ENCODE measurements around the gene EPS8L2. TPM values are rescaled to one million over a fixed set of nuclear protein-coding genes. Genes with fewer than 3 reads are reported as not detected.

EPS8L2 gene
- total and polyA plus RNA-seq, 9 of the 15 experiments (the other 6 are each of a cell fraction or from before 2014, with no cell fraction given) = 0.75 to 17.0 (median 3.7) TPM

DNA sequence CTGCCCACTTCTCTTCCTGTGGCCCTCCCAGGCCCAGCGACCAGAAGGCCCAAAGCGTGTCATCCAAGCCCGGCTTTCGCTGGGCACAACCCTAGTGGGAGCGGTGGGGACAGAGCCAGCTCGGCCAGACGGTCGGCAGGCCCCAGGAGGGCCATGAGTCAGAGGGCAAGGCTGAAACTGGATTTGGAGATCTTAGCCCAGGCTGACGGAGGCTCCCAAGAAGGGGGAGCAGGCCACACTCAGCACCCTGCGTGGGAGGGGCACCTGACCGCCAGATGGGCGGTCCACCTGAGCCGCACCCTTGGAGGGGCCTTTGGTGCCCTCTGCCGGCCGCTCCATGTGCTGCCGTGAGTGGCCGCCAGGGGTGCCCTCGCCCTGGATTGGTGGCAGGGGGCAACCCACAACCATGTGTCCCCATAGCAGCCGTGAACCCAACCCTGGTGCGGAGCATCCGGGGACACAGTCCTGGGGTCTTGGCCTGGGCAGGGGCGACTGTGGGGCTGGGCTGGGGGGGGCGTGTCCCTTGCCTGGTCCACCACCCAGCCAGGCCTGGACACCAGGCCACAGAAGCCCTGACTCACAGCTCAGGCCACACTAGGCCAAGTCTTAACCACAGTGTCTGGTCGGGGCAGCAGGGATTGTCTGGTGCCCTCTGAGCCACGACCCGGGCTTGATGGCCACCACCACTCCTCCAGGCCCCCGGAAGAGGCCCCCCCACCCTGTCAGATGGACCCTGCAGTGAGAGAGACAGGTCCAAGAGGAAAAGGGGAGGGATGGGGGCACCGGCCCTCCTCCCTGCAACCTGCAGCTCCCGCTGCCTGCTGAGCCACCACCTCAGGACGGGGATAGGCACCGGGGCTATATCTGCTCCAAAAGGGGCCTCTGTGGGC is 22.1 kb downstream of the EPS8L2 start (continued):
- TF ChIP-seq ZBTB1 (CRISPR knock-in tag; IDR thresholded peaks at IDR 0.05; ENCODE audit: borderline replicate concordance, low read depth) = peak; percentile 20; the same call in 1 of the 2 replicates
- TF ChIP-seq ZNF280A (IDR thresholded peaks at IDR 0.05; ENCODE audit: low read depth, partially characterized antibody) = no peak
- no peak for TF ChIP-seq ATF1 (CRISPR knock-in tag; IDR thresholded peaks at IDR 0.05)
- TF ChIP-seq ATF1 (tag; IDR thresholded peaks at IDR 0.05) = peak; percentile 63
- TF ChIP-seq SMAD4 (CRISPR knock-in tag; conservative IDR thresholded peaks at IDR 0.05) = peak; percentile 71
- TF ChIP-seq POLR3A (IDR thresholded peaks at IDR 0.05; ENCODE audit: borderline replicate concordance, extremely low read depth, insufficient read depth, insufficient read length) = no peak
- peak; percentile 48; the same call in 1 of the 2 replicates for TF ChIP-seq CREB1 (IDR thresholded peaks at IDR 0.05)
- TF ChIP-seq CREB1 (CRISPR knock-in tag; IDR thresholded peaks at IDR 0.05) = peak; percentile 60; the same call in 1 of the 2 replicates
- no peak for TF ChIP-seq MEF2D (tag; conservative IDR thresholded peaks at IDR 0.05; ENCODE audit: low read depth)
- TF ChIP-seq SMARCA4 (IDR thresholded peaks at IDR 0.05) = peak; percentile 39; the same call in 1 of the 2 replicates
- TF ChIP-seq PCBP2 (IDR thresholded peaks at IDR 0.05; ENCODE audit: low read depth, low read length, poor library complexity, severe bottlenecking) = no peak
- peak; percentile 78; the same call in 1 of the 2 replicates for TF ChIP-seq ZBTB7A (IDR thresholded peaks at IDR 0.05; ENCODE audit: borderline replicate concordance, control insufficient read depth, low read depth, low read length)
- peak; percentile 46 for TF ChIP-seq CBFA2T2 (conservative IDR thresholded peaks at IDR 0.05)
- TF ChIP-seq LCOR (CRISPR knock-in tag; IDR thresholded peaks at IDR 0.05) = peak; percentile 62; the same call in 1 of the 2 replicates
- peak; percentile 87; the same call in 1 of the 2 replicates for TF ChIP-seq RB1 (IDR thresholded peaks at IDR 0.05; ENCODE audit: low read depth)
- peak; percentile 79 for TF ChIP-seq SMC3 (conservative IDR thresholded peaks at IDR 0.05; ENCODE audit: insufficient read depth, low read depth, low read length)
- TF ChIP-seq POLR2G (IDR thresholded peaks at IDR 0.05; ENCODE audit: low read depth, low read length) = peak; percentile 44
- TF ChIP-seq, protein P1, sequence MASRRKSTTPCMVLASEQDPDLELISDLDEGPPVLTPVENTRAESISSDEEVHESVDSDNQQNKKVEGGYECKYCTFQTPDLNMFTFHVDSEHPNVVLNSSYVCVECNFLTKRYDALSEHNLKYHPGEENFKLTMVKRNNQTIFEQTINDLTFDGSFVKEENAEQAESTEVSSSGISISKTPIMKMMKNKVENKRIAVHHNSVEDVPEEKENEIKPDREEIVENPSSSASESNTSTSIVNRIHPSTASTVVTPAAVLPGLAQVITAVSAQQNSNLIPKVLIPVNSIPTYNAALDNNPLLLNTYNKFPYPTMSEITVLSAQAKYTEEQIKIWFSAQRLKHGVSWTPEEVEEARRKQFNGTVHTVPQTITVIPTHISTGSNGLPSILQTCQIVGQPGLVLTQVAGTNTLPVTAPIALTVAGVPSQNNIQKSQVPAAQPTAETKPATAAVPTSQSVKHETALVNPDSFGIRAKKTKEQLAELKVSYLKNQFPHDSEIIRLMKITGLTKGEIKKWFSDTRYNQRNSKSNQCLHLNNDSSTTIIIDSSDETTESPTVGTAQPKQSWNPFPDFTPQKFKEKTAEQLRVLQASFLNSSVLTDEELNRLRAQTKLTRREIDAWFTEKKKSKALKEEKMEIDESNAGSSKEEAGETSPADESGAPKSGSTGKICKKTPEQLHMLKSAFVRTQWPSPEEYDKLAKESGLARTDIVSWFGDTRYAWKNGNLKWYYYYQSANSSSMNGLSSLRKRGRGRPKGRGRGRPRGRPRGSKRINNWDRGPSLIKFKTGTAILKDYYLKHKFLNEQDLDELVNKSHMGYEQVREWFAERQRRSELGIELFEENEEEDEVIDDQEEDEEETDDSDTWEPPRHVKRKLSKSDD (conservative IDR thresholded peaks at IDR 0.05; ENCODE audit: low read length) = 0 out of 2 replicates have a peak, but pooled peaks have one; percentile 21
- TF ChIP-seq, protein P2, sequence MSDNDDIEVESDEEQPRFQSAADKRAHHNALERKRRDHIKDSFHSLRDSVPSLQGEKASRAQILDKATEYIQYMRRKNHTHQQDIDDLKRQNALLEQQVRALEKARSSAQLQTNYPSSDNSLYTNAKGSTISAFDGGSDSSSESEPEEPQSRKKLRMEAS (CRISPR knock-in tag; IDR thresholded peaks at IDR 0.05) = peak; percentile 86
- TF ChIP-seq HLTF (IDR thresholded peaks at IDR 0.05) = 0 out of 2 replicates have a peak, but pooled peaks have one; percentile 33
- no peak for TF ChIP-seq ARNT (IDR thresholded peaks at IDR 0.05)
- peak; percentile 20; the same call in 1 of the 2 replicates for TF ChIP-seq HCFC1 (IDR thresholded peaks at IDR 0.05; ENCODE audit: low read depth, low read length)
- TF ChIP-seq NFYB (IDR thresholded peaks at IDR 0.05; ENCODE audit: extremely low read depth, insufficient read length) = no peak
- TF ChIP-seq KLF13 (tag; IDR thresholded peaks at IDR 0.05; ENCODE audit: borderline replicate concordance, low read depth) = peak; percentile 94
- TF ChIP-seq SMAD3 (CRISPR knock-in tag; conservative IDR thresholded peaks at IDR 0.05) = 0 out of 2 replicates have a peak, but pooled peaks have one; percentile 40
